ENCODE measurements around the gene LCE3B.

The LCE3B gene

DNA sequence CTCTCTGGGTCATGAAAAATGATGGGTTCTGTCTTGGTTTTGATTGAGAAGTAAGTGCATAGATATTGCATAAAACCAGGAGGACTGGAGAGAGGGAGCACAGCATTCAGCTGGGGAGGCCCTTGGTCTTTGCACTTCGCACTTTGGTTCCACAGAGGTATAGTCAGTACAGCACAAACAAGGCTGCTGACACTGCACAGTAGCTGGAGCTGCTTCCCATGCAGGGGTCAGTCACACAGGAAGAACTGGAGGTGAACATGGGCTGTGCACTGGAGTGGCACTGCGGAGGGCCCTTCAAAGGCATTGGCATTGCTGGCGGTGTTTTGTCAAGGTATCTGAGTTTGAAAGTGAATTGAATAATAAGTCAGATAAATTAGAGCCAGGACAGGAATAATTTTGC lies 45.0 kb downstream of the LCE3B start:
- no peak for DNase-seq (ENCODE audit: low spot score)

- DNase-seq (ENCODE audit: low spot score): no peak
Measured at GRCh38 chr1:152663098-152663497, 49.5 kb downstream of the LCE3B start, which contains the start of gene LCE2D. Gene LCE2D (plus strand): TSS chr1:152663380. CDS start chr1:152664106, 726 bp downstream.

Data from Ammon's horn (tissue), 1 donor.